GM19023 (cell line): ENCODE data around the gene SLMAP.
"Not testable (repeated sequence)": the region's sequence is repeated elsewhere in the genome, so short reads cannot be mapped to it uniquely, and the experiment has no call there.

ENCODE experiments used
- ATAC-seq: cut with Tn5 transposase; IDR thresholded peaks from one replicate; pipeline ENCODE4 v1.9.1; 2021; ENCODE audit warnings: mild to moderate bottlenecking, moderate library complexity; ENCODE audit not compliant: unreplicated experiment

Gene SLMAP

DNA sequence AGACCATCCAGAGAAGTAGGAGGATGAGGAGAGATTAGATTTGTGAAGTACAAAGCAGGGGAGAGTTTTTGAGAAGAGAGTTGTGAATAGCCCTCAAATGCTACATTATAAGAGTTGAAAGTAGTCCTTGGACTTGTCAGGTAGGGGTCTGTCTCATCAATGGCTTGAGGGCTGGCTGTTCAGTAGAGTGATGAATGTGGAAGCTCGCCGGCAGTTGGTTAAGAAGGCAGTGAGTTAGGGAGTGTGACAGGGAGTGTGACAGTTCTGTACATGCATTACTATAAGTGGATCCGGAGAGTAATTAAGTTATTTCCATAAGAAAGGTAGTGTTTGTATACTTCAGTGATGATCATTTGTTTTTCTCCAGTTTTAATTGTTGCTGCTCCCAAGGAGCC is 32.5 kb downstream of the SLMAP start:
- no peak for ATAC-seq

DNA sequence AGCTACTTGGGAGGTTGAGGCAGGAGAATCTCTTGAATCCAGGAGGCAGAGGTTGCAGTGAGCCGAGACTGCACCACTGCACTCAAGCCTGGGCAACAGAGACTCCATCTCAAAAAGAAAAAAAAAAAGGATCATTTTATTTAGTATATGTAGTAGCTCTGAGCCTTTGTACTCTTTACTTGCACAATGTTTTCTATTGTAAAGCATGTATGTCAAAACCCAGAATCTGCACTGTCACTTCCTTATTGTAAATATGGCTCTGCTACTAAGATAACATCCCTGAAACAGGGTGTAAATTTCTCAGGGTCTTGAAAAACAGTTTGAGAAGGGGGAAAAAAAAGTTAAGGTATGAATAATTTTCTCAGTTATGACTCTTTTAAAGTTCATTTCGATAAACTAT is 35.1 kb downstream of the SLMAP start:
- ATAC-seq: no peak

DNA sequence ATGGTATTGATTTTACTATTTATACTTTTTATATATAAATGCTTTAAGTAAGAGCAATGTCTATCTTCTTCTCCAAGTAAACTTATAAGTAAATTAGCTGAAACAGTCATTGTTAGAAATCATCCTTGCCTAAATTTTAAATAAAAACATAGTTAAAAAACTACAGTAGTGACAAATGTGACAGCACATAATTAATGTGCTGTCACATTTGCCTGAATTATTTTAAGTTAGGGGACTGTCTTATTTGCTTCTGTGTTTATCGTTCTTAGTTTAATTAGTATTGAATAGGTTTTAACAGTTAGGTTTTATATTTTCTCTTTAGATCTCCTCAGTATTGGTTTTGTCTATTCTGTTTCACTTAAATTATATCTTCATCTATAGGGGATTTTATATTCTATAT is 36.1 kb downstream of the SLMAP start:
- ATAC-seq: no peak

DNA sequence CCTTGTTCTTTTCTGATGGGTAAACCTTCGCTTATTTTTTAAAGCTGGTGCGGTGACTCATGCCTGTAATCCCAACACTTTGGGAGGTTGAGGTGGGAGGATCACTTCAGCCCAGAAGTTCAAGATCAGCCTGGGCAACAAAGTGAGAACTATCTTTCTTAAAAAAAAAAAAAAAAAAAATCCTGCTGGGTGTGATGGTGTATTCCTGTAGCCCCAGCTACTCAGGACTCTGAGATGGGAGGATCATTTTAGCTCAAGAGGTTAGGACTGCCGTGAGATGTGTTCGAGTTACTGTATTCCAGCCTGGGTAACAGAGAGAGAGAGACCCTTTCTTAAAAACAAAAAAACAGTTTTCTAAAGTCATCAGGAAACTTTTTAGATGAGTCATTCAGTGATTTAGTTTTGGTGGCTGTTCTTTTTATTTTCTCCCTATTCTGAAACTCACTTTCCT is 37.7 kb downstream of the SLMAP start:
- ATAC-seq: no peak

DNA sequence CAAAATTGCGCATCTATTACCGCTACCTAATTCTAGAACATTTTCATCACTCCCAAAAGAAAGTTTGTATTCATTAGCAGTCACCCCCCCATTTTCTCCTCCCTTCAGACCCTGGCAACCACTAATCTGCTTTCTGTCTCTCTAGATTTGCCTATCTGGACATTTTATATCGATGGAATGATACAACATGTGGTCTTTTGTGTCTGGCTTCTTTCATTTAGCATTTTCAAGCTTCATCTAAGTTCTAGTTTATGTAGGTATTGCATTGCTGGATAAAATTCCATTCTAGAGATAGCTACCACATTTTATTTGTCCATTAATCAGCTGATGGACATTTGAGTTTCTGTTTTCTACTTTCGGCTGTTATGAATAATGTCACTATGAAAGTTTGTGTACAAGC is 38.4 kb downstream of the SLMAP start:
- ATAC-seq: no peak

DNA sequence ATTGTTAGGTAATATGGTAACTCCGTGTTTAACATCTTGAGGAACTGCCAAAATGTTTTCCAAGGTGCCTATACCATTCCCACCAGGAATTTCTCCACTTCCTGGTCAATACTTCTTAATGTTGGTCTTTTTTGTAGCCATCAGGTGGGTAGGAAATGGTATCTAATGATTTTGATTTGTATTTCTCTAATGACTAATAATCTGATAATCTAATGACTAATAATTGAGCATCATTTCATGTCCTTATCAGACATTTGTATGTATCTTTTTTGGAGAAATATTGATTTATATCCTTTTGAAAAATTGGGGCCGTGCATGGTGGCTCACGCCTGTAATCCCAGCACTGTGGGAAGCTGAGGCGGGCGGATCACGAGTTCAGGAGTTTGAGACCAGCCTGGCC is 38.8 kb downstream of the SLMAP start:
- ATAC-seq: no peak

DNA sequence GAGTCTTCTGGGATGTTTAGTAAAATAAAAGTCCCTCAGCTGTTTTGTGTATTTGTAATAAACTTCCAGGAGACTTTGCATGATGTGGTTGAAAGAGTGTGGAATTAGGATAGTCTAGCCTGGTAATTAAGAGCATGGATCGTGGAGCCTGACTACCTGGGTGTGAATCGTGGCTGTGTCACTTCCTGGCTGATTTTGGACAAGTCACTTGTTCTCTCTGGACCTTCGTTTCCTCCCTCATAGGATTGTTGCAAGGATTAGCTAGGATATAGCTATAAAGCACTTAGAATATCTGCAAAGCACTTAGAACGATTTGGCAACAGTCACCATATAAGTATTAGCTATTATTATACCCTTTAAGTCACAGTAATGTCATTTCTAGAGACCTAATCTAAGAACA is 40.2 kb downstream of the SLMAP start:
- ATAC-seq: no peak

DNA sequence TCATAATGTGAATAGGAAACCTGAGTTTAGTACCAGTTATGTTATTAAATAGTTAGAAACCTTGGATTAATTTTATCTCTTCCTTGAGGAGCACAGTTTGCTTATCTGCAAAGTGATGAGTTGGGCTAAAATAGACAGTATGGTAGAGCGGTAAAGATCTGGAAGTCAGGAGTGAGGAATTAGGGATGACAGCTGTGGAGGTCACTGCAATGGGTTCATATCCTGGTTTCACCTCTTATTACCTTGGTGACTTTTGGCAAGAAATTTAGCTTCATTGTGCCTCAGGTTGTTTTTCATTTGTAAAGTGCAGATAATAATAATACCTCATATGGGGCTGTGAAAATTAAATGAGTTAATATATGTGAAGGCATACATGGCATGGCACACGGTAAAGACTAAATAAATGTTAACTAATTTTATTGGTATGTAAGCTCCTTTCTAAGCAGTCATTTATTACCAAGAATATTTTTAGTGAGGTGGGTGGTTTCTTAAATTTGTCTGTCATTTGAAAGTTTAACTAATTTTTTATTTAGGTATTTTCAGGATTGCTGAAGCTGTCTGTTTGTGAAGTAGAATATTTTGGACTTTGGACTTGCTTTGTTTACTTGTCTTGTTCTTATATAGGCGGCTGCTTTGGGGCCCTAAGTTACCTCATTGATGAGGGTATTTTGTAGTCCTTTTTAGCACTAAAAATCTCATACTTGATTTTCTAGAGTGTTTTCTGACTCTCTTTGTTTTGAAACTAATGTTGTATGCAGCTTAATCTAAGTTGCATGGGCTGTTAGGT is 41.8 kb downstream of the SLMAP start:
- ATAC-seq: no peak

DNA sequence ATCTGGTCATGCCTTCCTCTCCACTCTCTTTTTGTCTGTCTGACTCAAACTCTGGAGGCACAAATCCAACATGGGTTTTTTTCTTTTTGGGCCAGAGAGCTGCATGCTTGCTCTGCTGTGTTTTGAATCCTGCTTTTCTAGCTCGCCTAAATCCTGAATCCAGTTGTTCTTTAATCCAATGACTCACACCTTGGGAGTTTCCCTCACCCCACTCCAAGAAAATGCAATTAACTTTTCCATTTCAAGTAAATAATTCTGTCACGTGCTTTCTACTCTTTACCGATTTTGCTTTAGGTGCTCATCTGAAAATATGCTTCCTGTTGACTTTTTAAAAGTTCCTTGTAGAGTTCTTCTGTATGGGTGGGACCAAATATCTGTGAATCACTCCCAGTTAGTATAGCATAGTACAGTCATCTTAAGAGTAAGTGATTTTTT is 47.6 kb downstream of the SLMAP start:
- no peak for ATAC-seq

DNA sequence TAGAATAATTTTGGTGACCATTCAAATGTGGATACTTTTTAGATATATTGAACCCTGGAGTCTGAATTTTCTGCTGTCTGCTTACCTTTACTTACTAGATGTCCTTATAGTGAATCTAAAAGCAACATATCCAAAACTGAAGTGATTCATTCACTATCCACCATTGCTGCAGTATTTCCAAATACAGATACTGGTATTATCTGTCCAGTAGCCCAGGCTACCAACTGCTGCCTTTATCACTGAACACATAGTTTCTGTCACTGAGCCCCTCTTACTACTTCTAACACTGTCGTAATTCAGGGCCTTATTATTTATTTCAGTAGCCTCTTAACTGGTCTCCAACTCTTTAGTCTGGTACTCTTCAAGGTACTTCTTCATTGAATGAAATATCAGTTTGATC is 49.2 kb downstream of the SLMAP start:
- no peak for ATAC-seq

DNA sequence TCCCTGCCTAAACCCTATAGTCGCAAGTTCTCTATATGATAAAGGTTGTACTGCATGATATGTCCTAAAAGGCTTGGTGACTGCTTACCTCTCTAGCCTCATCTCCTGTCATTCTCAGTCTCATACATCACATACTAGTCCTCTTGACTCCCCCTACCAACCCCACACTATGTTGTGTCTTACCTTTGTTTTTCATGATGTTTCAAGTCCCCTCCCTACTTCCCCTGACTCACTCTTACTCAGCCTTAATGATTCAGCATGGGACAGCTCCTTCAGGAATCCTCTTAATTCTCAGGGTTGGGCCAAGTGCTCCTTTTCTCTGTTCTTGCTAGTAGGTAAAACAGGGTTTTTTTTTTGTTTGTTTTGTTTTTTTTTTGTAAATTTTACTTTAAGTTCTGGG is 49.6 kb downstream of the SLMAP start:
- ATAC-seq: no peak

DNA sequence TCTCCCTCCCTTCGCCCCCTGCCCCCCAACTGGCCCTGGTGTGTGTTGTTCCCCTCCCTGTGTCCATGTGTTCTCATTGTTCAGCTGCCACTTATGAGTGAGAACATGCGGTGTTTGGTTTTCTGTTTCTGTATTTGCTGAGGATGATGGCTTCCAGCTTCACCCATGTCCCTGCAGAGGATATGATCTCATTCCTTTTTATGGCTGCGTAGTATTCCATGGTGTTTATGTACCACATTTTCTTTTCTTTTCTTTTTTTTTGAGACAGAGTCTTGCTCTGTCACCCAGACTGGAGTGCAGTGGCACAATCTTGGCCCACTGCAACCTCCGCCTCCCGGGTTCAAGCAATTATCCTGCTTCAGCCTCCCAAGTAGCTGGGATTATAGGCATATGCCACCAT is 50.1 kb downstream of the SLMAP start:
- not testable (repeated sequence) for ATAC-seq

DNA sequence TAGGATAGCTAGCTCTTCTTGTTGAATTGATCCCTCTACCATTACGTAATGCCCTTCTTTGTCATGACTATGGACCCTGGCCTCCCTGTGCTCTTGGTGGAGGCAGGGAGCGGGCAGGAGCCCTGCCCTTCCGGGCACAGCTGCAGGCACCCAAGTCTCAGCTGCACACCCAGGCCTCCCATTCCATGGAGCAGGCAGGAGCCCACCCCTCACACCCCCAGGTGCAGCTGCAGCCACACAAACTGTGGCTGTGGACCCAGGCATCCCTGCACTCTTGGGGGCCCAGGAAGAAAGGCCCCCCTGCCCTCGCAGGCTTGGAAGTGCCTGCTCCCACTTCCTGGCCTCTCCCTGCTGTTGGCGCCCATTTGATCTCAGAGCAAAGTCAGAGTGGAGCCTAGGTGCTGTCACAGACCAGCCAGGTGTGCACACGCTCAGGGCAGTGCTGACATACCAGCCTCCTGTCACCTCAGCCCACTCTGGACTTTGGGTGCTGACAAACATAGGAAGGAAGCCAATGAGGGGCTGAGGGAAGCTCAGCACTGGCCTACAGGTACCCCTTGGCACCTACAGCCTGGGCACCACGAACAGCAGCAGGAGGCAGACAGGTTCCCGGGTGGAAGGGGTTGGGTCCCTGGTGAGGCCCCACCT is 53.0 kb downstream of the SLMAP start:
- no peak for ATAC-seq

DNA sequence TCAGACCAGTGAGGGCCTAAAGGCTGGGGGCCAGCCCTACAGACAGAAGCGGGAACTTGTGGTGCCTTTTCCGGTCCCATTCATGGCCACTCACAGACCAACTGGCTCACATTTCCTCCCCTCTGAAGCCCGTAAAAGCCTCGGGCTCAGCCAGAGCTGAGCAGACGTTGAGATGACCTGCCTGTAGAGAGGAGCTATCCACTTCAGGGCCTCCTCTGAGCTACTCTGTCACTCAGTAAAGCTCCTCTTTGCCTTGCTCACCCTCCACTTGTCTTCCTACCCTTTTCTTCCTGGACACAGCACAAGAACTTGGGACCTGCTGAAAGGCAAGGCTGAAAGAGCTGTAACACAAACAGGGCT is 53.5 kb downstream of the SLMAP start:
- no peak for ATAC-seq

DNA sequence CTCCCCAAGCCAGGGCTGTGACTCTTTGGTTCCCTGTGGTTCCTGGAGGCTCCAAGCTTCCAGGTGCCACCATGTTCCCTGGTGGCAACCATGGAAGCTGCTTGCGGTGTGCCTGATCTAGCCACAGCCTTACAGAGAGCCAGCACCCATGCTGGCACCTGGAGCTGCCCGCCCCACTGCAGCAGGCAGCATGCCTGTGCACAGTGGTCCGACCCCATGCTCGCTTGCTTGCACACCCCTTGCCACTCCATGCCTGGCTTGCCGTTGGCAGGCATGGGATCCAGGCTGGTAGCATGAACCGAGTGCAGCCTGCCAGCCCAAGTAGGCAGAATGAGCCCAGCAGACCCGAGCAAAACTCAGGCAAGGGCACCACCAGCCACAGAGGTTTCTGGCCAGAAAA is 53.9 kb downstream of the SLMAP start:
- ATAC-seq: no peak

DNA sequence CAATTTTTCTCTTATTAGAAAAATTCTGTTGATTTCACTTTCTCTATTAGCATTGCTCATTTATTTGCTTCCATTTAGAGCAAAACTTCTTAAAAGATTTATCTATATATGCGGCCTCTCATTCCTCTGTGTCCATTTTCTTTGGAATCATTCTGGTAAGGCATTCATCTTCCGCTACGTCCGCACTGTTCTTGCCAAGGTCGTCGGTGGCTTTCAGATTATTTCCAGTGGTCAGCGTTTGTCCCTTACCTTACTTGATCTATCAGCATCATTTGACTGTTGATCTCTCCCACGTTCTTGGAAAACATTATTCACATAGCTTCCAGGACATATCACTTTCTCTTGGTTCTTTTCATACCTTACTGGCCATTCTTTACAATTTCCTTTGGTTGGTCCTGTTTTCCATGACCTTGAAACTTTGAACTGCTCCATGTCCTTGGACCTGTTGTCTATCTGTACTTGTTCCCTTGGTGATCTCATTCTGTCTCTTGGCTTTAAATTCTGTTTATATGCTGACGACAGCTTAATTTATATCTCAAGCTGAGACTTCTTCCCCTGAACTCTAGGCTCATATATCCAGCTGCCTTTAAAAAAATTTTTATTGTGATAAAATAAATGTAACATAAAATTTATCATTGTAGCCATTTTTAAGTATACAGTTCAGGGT is 54.5 kb downstream of the SLMAP start:
- ATAC-seq: no peak

DNA sequence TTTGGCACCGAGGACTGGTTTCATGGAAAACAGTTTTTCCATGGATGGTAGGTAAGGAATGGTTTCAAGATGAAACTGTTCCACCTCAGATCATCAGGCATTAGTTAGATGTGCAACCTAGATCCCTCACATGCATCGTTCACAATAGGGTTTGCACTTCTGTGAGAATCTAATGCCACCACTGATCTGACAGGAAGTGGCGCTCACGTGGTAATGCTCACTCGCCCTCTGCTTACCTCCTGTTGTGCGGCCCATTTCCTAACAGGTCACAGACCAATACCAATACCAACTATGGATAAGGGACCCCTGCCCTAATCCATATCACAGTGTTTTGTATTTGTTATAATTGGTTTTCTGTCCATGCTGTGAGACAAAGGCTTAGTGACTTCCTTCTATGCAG is 58.9 kb downstream of the SLMAP start:
- ATAC-seq: no peak

DNA sequence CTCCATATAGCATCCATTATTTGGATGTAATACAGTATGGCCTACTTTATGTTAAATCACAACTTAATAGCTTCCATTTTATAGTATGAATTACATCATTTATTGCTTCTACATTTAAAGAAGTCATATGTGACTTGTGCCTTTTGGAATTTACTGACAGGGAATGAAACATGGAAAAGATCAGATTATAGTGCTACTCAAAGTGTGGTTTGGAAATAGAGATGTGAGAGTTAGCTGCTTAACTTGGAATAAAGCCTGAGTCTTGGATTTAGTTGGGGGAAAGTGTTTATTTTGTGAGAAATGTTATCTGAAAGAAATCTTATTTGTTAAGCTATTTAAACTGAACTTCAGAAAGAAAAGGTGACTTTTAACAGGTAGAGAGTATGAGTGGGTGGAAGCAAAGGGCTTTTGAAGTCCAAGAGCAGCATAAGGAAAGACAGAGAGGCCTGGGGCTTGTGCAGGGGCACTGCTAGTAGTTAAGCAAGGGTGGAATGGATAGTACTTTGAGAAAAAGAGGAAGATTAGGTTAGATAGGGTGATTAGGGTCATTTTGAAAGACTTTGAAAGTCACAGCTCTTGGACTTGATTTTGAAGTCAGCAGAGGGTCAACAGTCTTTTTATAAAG is 60.5 kb downstream of the SLMAP start:
- ATAC-seq: no peak

DNA sequence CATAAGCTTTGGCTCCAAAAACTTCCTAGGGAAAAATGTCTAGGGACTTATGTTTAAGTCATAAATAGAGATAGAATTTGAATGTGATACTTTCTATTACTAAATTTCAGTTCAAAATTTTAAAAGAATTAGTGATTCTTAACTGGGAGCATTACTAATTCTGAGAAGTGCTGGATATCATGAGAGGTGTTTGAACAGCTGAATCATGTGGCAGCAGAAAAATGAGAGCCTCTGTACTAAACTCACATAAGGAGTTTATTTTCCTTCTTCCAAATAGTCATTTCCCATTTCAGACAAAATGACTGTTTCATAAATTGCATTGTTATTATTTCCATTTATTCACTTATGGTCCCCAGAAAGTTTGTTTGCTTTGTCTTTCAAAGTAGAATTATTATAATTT is 62.7 kb downstream of the SLMAP start:
- no peak for ATAC-seq

DNA sequence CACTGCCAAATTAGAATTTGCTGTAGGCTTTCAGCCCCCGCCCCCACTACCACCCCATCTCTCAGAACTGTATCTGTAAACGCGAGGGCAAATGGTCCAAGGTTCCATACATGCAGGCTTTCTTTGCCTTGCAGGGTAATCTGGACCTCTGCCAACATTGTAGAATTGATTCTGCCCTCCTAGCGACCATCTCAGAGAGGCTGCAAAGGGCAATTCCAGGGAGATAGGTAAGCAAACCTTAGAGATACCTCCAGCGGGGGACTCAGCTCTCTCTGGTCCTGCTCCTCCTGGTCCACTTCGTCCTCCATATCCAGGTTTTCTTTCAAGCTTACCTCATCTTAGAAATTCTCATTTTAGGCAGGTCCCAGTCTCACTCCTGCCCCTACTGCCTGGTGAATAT is 64.4 kb downstream of the SLMAP start:
- no peak for ATAC-seq

DNA sequence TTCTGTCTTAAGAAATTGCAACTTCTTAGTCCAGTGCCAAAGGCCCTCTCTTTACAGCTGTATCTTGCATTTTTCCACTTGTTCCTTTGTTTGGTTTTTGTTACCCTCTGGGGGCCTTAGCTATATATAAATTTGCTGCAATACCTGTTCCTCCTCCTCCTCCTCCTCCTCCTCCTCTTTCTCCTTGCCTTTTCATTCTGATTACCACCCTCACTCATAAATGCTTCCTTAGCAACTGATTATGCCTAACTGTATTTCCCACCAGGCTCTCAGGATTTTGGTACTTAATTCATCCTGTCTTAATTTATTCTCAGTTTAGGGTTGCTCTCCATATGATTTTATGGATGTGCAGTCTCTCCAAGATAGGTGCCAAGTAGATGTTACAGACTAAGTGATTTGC is 65.7 kb downstream of the SLMAP start:
- no peak for ATAC-seq

DNA sequence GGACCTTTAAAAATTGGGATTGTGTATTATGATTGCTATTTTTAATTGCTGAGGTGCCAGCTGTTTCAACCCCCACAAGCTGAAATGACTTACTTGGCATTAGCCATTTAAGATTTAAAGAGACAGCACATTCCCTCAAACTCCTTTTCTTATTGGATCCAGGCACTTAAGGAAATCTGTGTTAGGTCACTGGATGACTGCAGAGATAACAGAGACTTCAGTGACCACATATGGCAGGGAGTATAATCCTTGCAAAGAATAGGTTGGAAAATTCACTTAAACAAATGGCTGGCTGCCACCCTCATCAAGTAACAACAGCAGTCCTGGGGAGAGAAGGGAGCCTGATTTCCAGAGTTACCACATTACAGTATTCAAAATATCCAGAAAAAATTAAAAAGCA is 66.6 kb downstream of the SLMAP start:
- ATAC-seq: no peak
